ENCODE measurements around the gene TSPYL2. TPM values are rescaled to one million over a fixed set of nuclear protein-coding genes. Genes with fewer than 3 reads are reported as not detected.

The TSPYL2 gene
- total RNA-seq, 2 experiments from 2014 or later, result 56.8 to 61.0 TPM

GRCh38 chrX:53080628-53081580, 1.3 kb upstream of the TSPYL2 start:
- TF ChIP-seq CTCF (IDR thresholded peaks at IDR 0.05), result no peak
- ATAC-seq (no peak), DNase-seq (peak; percentile 60)
- peak overlapping the region; percentile 75 for H3K4me3 Mint-ChIP-seq
- H3K36me3 Mint-ChIP-seq (ENCODE audit: low read depth), result peaks cover 33% of the 10 kb centered on the region
- peak overlapping the region; percentile 93 for H3K27ac Mint-ChIP-seq
- intact Hi-C loops (cut with micrococcal nuclease), result no loop called here
- ChIA-PET CTCF (no interaction called here), POLR2A (interaction anchor here (0.6 to 1.6 kb wide), 3 partner anchors 8 to 33 kb away, joined by 3 to 10 read pairs (median 7); no protein-coding TSS in a partner anchor)
- H3K9me3 Mint-ChIP-seq, result no peaks in the 10 kb centered on the region
- peaks cover 31% of the 10 kb centered on the region for H3K4me1 Mint-ChIP-seq (ENCODE audit: low read depth)
- no peaks in the 10 kb centered on the region for H3K27me3 Mint-ChIP-seq

GRCh38 chrX:53082773-53083616, 828 bp downstream of the TSPYL2 start:
- Mint-ChIP-seq H3K4me3 (peak overlapping the region; percentile 89), H3K4me1 (ENCODE audit: low read depth) (peaks cover 51% of the 10 kb centered on the region), H3K36me3 (ENCODE audit: low read depth) (peaks cover 46% of the 10 kb centered on the region), H3K9me3 (no peaks in the 10 kb centered on the region), H3K27me3 (no peaks in the 10 kb centered on the region), H3K27ac (peak overlapping the region; percentile 96)
- intact Hi-C loops (cut with micrococcal nuclease), result no loop called here
- no peak for TF ChIP-seq CTCF (IDR thresholded peaks at IDR 0.05)
- POLR2A ChIA-PET, result interaction anchor here (0.6 to 1.6 kb wide), 4 partner anchors 10 to 369 kb away, joined by 3 to 10 read pairs (median 6); partner anchors contain the start of gene KANTR
- no peak for ATAC-seq
- CTCF ChIA-PET, result interaction anchor here (1.7 kb wide), 1 partner anchor 10 kb away, joined by 7 read pairs; no protein-coding TSS in a partner anchor
- DNase-seq, result no peak

GRCh38 chrX:53084043-53084570, 1.9 kb downstream of the TSPYL2 start:
- Mint-ChIP-seq H3K4me1 (ENCODE audit: low read depth) (peaks cover 61% of the 10 kb centered on the region), H3K9me3 (no peaks in the 10 kb centered on the region)
- POLR2A ChIA-PET, result no interaction called here

GRCh38 chrX:53084863-53085262, 2.7 kb downstream of the TSPYL2 start:
- no peak for DNase-seq
- no peaks in the 10 kb centered on the region for H3K9me3 Mint-ChIP-seq
- ChIA-PET CTCF (no interaction called here), POLR2A (interaction anchor here (0.6 kb wide), 1 partner anchor 13 kb away, joined by 3 read pairs; no protein-coding TSS in a partner anchor)
- peaks cover 51% of the 10 kb centered on the region for H3K36me3 Mint-ChIP-seq (ENCODE audit: low read depth)
- ATAC-seq, result no peak
- no peak for TF ChIP-seq CTCF (IDR thresholded peaks at IDR 0.05)
- no peak overlapping the region for H3K4me3 Mint-ChIP-seq
- intact Hi-C loops (cut with micrococcal nuclease), result no loop called here
- H3K27ac Mint-ChIP-seq, result peak overlapping the region; percentile 71
- H3K4me1 Mint-ChIP-seq (ENCODE audit: low read depth), result peaks cover 61% of the 10 kb centered on the region
- H3K27me3 Mint-ChIP-seq, result no peaks in the 10 kb centered on the region

More at GRCh38 chrX:53084043-53084570, 1.9 kb downstream of the TSPYL2 start:
- Mint-ChIP-seq H3K36me3 (ENCODE audit: low read depth) (peaks cover 51% of the 10 kb centered on the region), H3K27ac (peak overlapping the region; percentile 71), H3K4me3 (peak overlapping the region; percentile 89), H3K27me3 (no peaks in the 10 kb centered on the region)
- CTCF ChIA-PET, result no interaction called here
- ATAC-seq (no peak), DNase-seq (no peak)
- intact Hi-C loops (cut with micrococcal nuclease), result no loop called here
- no peak for TF ChIP-seq CTCF (IDR thresholded peaks at IDR 0.05)
